Glomerular visceral epithelial cell (primary cell): ENCODE results near the gene AMMECR1.
"Not testable (repeated sequence)": the region's sequence is repeated elsewhere in the genome, so short reads cannot be mapped to it uniquely, and the experiment has no call there.

ENCODE experiments used
- DNase-seq: peaks from one replicate; pipeline ENCODE4 v3.0.0-alpha.2; 2016; ENCODE audit errors: extremely low spot score

The AMMECR1 gene

DNA sequence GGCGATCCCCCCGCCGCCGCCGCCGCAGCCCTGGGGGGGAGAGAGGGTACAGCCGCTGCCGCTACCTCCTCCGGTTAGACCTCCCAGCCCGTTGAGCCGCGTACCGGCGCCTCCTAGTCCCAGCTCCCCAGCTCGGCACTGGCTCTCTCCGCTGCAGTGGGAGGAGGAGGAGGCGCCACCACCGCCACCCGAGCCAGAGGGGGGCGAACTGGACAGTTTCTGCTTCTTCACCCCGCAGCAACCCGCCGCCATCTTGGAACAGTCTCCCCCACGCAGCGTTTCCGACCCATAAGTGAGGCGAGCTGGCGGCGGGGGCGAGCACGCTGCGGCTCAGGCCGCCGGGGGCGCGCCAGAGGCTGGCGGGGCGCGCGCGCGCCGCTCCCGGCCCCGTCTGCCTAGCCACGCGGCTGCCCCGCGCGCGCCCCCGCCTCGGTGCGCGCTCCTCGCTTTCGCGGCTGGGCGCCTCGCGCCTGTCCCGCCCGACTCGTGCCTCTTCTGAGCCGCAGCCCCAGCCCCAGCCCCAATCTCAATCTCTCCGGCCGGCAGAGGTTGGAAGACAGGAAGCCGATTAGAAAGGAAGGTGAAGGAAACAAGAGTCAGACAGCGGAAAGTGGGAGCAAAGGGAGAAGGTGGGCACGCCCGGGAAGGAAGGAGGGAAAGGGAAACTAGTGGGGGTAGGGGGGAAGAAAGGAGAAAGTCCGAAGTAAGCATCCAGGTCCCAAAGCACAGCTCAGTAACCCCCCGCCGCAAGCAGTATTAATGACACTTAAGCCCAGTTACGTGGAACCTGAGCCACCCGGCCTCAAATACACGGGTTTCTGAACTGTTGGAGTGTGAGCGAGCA, at the start of gene AMMECR1:
AMMECR1 (minus strand) TSS at position 266 of the 844 bp plus-strand sequence; CDS start at position 252, 14 bp downstream.
- DNase-seq: peak; percentile 84

DNA sequence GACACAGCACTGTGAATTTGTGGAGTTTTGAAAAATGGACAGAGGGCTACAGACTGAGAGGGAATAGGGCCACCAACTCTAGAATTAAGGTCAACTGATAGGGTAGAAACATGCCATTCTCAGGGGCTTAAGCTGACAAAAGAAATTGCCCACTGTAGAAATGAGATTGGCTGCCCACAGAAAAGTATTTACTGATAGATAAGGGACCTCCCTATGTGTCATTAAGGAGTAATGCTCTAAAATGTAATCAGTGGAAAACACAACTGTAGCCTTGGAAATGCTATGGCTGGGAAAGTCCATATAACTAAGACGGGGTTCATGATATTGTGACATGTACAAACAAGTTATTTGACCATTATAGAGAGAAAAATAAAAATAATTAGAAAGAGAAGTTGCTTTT, 45.4 kb upstream of the AMMECR1 start:
- DNase-seq: no peak

DNA sequence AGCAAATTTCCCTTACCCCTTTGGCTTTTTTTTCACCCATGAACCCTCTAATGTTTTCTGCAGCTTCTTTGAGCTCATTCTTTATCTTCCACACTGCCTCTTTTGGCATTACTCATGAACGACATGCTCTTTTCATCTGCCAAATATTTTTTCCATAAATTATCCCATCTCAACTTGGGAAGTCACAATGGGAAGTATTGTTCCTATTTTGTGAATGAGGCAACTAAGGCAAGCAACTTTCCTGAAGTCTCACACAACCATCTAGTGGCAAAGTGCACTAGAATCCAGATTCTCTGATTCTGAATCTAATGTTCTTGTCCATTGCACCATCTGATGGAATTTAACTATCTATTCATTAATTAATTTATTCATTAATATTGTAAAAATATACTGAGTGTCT, 41.4 kb upstream of the AMMECR1 start:
- DNase-seq: no peak

DNA sequence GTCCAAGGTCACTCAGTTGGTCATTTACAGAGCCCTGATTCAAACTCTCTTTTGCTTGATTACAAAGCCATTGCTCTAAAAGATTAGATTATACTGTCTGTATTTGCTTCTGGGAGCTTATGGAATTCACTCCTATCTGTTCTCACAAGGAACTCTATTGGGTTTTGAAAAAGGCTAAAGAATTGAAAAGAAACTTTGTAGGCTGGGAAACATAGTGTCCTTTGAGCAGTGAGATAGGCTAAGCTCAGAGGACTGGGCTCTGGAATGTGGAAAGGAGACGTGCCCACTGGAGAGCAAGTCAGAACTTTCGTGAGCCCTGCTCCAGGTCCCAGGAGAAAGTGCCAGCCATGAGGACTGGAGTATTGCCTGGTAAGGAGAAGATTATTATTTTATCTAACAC, 40.7 kb upstream of the AMMECR1 start, which contains the start of gene RTL9:
RTL9 (plus strand) TSS at position 301 of the 400 bp plus-strand sequence. CDS start 91,770 bp downstream, outside the sequence.
- no peak for DNase-seq

DNA sequence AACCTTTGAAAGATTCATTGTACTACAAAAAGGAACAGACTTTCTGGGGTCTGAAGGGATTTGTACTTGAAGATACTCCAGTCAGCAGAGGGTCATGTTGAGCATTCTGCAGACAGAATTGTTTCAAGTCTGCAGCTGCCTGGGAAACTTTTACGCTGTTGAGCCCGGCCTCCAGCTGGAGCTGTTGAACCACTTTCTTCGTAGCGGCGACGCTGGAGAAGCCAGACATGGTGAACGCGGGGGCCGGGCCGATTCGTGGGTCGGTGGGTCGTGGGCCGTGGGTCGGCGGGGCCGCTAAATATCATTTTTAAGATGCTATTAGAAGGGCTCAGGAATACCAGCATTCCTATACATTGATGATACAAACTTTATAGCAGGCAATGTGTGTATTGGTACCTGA, 28.8 kb upstream of the AMMECR1 start:
- no peak for DNase-seq

DNA sequence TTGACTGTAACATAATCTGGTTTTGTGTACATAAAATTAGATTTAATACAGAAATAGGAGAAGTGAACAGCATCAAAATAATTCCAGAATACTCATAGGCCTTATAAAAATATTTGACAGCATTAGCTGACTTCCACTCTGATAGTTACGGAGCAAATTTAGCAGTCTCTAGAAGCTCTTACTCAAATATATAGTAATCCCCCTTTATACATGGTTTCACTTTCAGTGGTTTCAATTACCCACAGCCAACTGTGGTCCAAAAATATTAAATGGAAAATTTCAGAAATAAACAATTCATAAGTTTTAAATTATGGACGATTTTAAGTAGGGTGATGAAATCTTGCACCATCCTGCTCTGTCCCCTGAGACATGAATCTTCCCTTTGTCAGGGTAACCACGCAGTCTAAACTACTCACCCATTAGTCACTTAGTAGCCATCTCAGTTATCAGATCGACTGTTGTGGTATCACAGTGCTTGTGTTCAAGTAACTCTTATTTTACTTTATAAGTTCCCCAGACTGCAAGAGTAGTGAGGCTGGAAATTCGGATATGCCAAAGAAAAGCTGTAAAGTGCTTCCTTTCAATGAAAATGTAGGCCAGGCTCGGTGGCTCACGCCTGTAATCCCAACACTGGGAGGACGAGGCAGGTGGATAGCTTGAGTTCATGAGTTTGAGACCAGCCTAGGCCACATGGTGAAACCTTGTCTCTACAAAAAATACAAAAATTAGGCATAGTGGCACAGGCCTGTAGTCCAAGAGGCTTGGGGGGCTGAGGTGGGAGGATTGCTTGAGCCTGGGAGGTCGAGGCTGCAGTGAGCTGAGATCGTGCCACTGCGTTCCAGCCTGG, 23.5 kb upstream of the AMMECR1 start:
- peak; percentile 19 for DNase-seq

DNA sequence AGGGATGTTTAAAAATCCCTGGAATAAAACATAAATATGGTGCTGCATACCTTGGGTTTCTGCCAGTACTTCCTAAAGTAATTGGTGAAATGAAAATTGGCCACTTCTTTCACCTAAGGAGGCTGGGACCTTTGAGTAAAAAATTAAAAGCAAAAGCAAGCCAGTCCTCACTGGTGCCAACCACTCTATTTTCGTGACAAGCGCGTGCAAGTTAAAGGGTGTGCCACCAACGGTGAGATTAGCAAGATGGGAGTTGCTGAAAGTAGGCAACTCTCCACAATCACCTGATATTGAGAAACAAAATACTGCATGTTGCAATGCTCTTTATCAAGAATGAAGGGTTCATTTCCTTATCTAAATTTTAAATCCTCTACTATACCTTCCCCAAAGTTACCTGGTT, 21.1 kb upstream of the AMMECR1 start:
- DNase-seq: no peak

DNA sequence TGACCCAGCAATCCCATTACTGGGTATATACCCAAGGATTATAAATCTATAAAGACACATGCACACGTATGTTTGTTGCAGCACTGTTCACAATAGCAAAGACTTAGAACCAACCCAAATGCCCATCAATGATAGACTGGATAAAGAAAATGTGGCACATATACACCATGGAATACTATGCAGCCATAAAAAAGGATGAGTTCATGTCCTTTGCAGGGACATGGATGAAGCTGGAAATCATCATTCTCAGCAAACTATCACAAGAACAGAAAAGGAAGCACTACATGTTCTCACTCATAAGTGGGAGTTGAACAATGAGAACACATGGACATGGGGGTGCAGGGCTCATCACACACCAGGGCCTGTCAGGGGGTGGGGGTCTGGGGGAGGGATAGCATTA, 15.6 kb upstream of the AMMECR1 start:
- not testable (repeated sequence) for DNase-seq

DNA sequence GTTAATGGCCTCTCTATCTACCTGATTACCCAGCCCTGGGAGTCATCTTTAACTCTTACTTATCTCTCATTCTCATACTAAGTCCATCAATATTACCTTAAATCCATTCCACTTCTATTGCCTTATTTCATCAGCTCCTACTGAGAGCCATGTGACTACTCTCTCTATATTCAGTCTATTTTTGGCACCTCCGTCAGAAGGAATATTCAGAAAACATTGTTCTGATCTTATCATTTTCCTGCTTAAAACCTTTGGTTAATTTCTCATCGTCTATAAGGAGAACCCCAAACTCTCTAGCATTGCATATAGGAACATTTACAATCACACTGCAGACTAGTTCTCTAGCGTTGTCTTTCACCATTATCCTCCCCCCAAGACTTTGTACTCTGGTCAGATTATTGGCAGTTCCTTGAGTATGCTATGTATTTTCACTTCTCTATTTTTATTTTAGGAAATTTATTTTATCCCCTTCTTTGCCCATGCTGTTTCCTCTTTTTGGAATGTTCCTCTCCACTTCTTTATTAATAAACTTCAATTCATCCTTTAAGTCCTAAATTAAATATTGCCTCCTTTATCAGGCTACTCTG, 13.7 kb upstream of the AMMECR1 start:
- DNase-seq: no peak

DNA sequence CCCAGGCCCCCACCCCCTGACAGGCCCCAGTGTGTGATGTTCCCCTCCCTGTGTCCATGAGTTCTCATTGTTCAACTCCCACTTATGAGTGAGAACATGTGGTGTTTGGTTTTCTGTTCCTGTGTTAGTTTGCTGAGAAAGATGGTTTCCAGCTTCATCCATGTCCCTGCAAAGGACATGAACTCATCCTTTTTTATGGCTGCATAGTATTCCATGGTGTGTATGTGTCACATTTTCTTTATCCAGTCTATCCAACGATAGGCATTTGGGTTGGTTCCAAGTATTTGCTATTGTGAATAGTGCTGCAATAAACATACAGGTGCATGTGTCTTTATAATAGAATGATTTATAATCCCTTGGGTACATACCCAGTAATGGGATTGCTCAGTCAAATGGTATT, 10.7 kb upstream of the AMMECR1 start:
- not testable (repeated sequence) for DNase-seq

DNA sequence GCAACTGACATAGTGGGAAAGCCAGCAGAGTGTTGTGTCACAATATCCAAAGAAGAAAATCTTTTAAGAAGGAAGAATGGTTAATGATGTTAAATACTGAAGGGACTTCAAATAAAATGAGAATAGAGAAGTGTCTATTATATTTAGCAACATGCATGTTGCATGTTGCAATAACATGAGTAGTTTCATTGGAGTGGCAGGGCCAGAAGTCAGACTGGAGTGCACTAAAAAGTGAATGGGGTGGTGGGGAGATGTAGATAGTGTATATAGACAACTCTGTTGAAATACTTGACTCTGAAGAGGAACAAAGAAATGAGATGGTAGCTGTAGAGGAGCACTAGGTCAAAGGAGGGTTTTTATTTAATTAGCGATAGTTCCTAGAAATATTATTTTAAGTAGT, 9.5 kb upstream of the AMMECR1 start:
- no peak for DNase-seq

DNA sequence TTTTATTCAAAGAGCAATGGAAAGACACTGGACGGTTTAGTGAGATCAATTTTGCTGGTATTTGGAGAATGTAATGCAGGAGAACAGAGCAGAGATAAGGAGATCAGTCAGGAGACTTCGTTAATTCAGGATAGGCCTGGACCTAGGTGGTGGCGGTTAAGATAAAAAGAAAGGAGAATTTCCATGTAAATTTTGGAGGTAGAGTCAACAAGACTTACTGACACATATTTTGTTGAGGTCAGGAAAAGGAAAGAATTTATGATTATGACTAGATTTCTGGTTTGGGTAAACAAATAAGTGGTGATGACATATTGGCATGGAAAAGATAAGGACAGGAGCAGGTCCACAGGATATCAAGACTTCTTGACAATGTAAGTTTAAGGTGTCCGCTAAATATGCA, 8.8 kb upstream of the AMMECR1 start:
- DNase-seq: no peak

DNA sequence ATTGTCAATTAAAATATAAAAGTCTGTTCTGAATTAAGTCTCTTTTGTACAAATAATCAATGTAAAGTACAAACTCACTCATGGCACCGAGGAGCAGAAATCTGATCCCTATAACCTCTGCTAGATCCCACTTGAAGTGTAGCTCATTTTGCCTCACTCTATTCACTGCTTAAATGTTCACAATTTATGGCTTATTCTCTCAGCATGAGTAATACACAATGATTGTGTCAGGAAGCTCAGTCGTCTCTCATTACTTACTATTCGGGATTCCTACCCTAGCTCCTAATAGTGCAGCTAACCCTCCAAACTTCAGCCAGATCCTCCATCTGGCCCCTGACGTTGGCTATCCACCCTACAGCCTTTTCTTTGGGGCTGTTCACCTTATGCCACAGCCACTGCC, 4.7 kb upstream of the AMMECR1 start:
- no peak for DNase-seq

DNA sequence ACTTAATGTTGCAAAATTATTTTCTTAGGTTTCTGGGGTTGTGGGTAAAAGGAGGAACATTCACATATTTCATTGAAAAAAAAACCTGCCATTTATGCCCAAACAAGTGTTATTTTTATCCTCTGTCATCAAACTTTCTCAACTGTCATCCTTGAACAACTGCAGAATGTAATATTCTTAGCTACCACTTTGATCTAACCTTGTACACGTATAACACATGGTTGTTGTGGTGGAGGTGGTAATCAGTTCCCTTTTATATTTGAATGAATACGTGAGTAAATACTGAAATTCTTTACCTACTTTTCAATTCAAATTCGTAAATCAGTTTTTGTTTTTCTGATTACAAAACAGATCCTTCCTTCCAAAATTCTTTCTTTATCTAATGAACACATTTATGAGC, 3.8 kb upstream of the AMMECR1 start:
- no peak for DNase-seq

DNA sequence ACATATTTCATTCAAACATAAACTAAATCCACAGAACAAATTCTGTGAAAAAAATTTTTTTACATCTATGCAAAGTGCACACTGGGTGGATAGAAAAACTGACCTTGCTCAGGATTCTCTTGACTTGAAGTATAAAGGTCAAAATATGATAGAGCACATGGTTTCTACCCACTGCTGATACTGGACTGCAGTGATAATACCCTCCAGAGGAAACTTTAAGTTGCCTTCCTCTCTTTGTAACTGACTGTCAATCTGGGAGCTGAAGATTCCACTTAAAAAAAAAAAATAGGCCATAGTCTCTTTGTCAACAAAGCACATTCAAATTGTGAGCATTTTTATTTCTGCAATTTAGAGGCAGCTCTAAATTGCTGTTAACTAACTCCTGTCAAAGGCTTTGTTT, 3.2 kb upstream of the AMMECR1 start:
- no peak for DNase-seq

DNA sequence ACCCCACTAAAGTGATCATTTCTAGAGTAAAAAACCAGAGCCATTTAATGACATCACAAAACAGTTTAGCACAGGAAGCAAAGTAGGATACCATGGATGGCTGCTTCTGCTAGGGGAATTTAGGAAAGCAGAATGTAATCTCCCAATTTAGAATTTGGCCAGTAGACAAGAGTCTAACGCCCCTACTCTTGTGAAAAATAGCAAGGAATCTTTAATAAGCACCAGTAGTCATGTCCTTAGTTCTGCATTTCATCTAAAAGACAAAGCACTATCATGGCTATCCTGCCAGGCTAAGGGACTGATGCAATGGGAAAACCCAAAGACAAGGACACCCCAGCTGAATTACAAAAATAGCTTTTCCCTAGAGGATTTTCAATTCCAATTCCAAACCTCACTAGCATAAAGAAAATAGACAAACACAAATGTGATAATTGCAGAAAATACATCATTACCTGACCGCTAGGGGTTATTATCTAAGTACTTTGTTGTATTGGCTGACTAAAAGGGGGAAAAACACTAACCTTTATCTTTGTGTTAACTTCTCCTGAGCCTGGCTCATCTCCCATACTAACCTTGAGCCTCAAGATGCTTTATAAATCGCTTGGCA, 2.6 kb upstream of the AMMECR1 start:
- no peak for DNase-seq

DNA sequence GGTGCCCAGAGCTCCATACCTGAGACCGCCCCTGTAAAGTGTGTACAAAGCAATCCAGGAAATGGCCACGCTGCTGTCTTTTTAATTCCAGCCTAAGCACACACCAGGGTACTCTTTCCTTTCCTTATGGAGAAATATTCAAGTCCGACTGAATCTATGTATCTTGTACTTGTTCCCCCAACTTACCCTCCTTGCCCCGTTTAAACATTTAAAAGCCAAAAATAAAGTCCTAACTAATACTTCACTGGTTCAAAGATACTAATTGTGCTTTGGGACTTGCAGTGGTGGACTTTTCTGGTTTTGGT, 731 bp upstream of the AMMECR1 start:
- no peak for DNase-seq

DNA sequence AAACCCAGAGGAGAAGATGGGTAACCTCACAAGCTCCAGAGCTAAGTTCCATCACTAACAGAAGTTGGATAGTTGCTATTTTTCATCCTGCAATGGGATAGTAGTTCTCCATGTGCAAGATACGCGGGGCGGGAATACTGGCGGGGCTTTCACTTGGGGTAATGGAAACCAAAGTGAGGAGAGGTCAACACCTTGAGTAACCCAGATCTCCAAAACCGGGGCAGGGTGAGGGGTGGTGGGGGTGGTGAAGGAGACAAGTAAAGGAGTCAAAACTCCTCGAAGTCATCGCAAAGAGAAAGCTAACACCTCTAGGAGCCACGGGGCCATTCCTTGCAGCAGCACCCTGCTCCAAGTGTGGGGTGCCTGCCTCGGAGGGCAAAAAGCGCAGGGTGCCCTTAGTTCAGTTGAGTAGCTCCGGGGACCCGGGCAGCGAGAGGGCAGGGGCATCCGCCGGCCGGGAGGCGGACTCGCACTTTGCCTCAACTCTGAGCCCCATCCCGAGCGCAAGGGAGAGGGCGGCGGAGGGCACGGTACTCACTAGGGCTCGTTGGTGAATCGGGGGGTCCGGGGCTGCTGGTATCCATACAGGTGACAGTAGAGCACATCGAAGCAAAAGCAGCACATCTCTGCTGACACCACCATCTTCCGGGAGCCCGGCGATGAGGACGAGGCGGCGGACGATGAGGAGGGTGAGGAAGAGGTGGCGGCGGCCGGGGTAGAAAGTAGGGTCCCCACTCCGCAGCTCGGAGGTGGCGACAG, 645 bp downstream of the AMMECR1 start:
- peak; percentile 18 for DNase-seq

DNA sequence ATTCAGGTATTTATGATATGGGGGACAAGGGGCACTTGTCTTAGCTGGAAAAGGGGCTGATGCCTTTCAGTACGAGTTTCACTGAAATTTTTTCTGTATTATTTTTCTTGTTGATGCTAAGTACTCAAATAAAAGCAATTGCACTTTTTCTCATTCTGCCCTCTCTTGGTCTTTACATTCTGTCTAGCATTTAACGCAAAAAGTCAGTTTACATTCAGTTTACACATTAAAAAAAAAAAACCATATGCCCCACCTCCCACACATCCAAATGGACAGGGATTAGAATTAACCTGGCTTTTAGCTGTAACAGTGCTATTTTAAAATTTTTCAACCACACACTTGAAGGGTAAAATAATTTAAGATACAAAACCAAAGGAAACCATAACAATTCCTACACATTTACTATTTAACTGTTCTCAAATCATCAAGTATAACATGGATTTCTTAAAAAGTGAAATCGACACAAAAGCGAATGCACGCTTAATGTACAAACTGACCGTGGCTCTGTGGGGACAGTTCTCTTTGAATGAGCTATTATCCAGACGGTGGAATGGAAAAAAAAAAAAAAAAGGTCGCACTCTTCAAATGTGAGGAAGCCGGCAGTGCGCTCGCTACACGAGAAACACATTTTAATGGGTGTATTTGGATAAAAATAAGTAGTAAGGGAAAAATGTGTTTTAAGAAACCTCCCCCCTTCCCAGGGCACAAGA, 1.4 kb downstream of the AMMECR1 start:
- peak; percentile 11 for DNase-seq

DNA sequence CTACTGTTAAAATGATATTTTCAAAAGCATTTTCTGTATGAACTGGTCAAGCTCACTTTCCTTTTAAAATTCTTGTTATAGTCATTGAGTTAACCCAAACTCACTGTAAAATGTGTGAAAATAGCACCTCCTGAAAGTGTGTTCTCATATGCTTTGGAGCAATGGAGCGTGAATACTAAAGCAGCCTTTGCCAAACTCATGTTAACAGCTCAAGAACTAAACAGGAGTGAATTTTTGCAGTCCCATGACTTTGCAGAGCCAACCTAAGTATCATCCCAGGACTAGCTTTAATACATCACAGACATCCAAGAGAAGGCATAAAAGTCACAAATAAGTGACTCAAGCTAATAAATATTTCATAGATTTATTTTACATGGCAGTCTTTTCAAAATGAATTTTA, 2.3 kb downstream of the AMMECR1 start:
- DNase-seq: peak; percentile 35
